Measurements from ENCODE around the gene LZTFL1.

Gene LZTFL1

GRCh38 chr3:45842851-45843625 lies 1.1 kb upstream of the LZTFL1 start:
- no peak for TF ChIP-seq YY1 (IDR thresholded peaks at IDR 0.05; ENCODE audit: low read depth)
- TF ChIP-seq NFIC (IDR thresholded peaks at IDR 0.05), result no peak
- no peak for TF ChIP-seq FOXM1 (IDR thresholded peaks at IDR 0.05; ENCODE audit: borderline replicate concordance, low read depth)
- TF ChIP-seq EGR1 (IDR thresholded peaks at IDR 0.05), result no peak
- TF ChIP-seq EP300 (IDR thresholded peaks at IDR 0.05; ENCODE audit: borderline replicate concordance), result no peak
- TF ChIP-seq MAX (IDR thresholded peaks at IDR 0.05), result no peak
- no peak for TF ChIP-seq USF1 (IDR thresholded peaks at IDR 0.05)
- no peak for TF ChIP-seq TAF1 (IDR thresholded peaks at IDR 0.05; ENCODE audit: low read depth)
- no peak for TF ChIP-seq CEBPB (IDR thresholded peaks at IDR 0.05)
- no peak for TF ChIP-seq REST (IDR thresholded peaks at IDR 0.05; ENCODE audit: low read depth)

- TF ChIP-seq CREB1 (IDR thresholded peaks at IDR 0.05; ENCODE audit: low read depth) (no peak), MAX (IDR thresholded peaks at IDR 0.05) (no peak), TAF1 (IDR thresholded peaks at IDR 0.05; ENCODE audit: low read depth) (no peak), YY1 (IDR thresholded peaks at IDR 0.05; ENCODE audit: low read depth) (no peak), TCF12 (IDR thresholded peaks at IDR 0.05; ENCODE audit: low read depth) (no peak)
Observed at GRCh38 chr3:45841420-45841756, 531 bp downstream of the LZTFL1 start.

GRCh38 chr3:45838466-45838865 lies 3.5 kb downstream of the LZTFL1 start:
- TF ChIP-seq TEAD4 (IDR thresholded peaks at IDR 0.05) (no peak), NFIC (IDR thresholded peaks at IDR 0.05) (no peak), CEBPB (IDR thresholded peaks at IDR 0.05) (no peak), TCF12 (IDR thresholded peaks at IDR 0.05; ENCODE audit: low read depth) (no peak), FOXM1 (IDR thresholded peaks at IDR 0.05; ENCODE audit: borderline replicate concordance, low read depth) (no peak), MAX (IDR thresholded peaks at IDR 0.05) (no peak), RAD21 (IDR thresholded peaks at IDR 0.05; ENCODE audit: low read depth) (no peak), YY1 (IDR thresholded peaks at IDR 0.05; ENCODE audit: low read depth) (no peak), CREB1 (IDR thresholded peaks at IDR 0.05; ENCODE audit: low read depth) (no peak), ZBTB7A (IDR thresholded peaks at IDR 0.05; ENCODE audit: low read depth) (no peak), REST (IDR thresholded peaks at IDR 0.05; ENCODE audit: low read depth) (no peak), EGR1 (IDR thresholded peaks at IDR 0.05) (no peak), USF1 (IDR thresholded peaks at IDR 0.05) (no peak), TAF1 (IDR thresholded peaks at IDR 0.05; ENCODE audit: low read depth) (no peak), EP300 (IDR thresholded peaks at IDR 0.05; ENCODE audit: borderline replicate concordance) (no peak)

- peak; percentile 83 for TF ChIP-seq RAD21 (IDR thresholded peaks at IDR 0.05; ENCODE audit: low read depth)
- no peak for TF ChIP-seq TCF12 (IDR thresholded peaks at IDR 0.05; ENCODE audit: low read depth)
Observed at GRCh38 chr3:45832699-45833098, 9.2 kb downstream of the LZTFL1 start.

- TF ChIP-seq TAF1 (IDR thresholded peaks at IDR 0.05; ENCODE audit: low read depth) (no peak), USF1 (IDR thresholded peaks at IDR 0.05) (no peak), CREB1 (IDR thresholded peaks at IDR 0.05; ENCODE audit: low read depth) (no peak), TCF12 (IDR thresholded peaks at IDR 0.05; ENCODE audit: low read depth) (no peak), REST (IDR thresholded peaks at IDR 0.05; ENCODE audit: low read depth) (no peak), MAX (IDR thresholded peaks at IDR 0.05) (no peak), CEBPB (IDR thresholded peaks at IDR 0.05) (no peak), EP300 (IDR thresholded peaks at IDR 0.05; ENCODE audit: borderline replicate concordance) (no peak), TEAD4 (IDR thresholded peaks at IDR 0.05) (no peak), YY1 (IDR thresholded peaks at IDR 0.05; ENCODE audit: low read depth) (no peak), FOXM1 (IDR thresholded peaks at IDR 0.05; ENCODE audit: borderline replicate concordance, low read depth) (no peak), EGR1 (IDR thresholded peaks at IDR 0.05) (no peak), RAD21 (IDR thresholded peaks at IDR 0.05; ENCODE audit: low read depth) (no peak), NFIC (IDR thresholded peaks at IDR 0.05) (no peak)
Observed at GRCh38 chr3:45830121-45830520, 11.8 kb downstream of the LZTFL1 start.
